Activated CD8-positive, alpha-beta memory T cell treated with anti-CD3 and anti-CD28 coated beads for 1 hour (primary cell): ENCODE results near the gene ARHGAP26.

Source experiments
- DNase-seq, 2 donors: peaks; one replicate each; pipeline ENCODE4 v3.0.0-alpha.2; 2020; ENCODE audit warnings: low read depth in 1 of 2; ENCODE audit errors: extremely low read depth in 1 of 2

The ARHGAP26 gene

GRCh38 chr5:142769793-142770649 is at the start of gene ARHGAP26:
TSS of gene ARHGAP26 (plus strand) at chr5:142770377. CDS start at chr5:142770762, 385 bp downstream.
- DNase-seq: peak; percentile 84 to 87

GRCh38 chr5:142720641-142721271 is 49.4 kb upstream of the ARHGAP26 start:
- DNase-seq: no peak

- no peak for DNase-seq
Measured at GRCh38 chr5:142722146-142722545, 48.0 kb upstream of the ARHGAP26 start.

- DNase-seq: no peak
Measured at GRCh38 chr5:142722896-142723295, 47.3 kb upstream of the ARHGAP26 start.

GRCh38 chr5:142724821-142725220 is 45.4 kb upstream of the ARHGAP26 start:
- no peak for DNase-seq

GRCh38 chr5:142725231-142726187 is 44.7 kb upstream of the ARHGAP26 start:
- DNase-seq: no peak

- DNase-seq: no peak
Measured at GRCh38 chr5:142726188-142726731, 43.9 kb upstream of the ARHGAP26 start.

GRCh38 chr5:142727735-142728047 is 42.5 kb upstream of the ARHGAP26 start:
- DNase-seq: no peak

- no peak for DNase-seq
Measured at GRCh38 chr5:142735323-142736246, 34.6 kb upstream of the ARHGAP26 start.

GRCh38 chr5:142736247-142736632 is 33.9 kb upstream of the ARHGAP26 start:
- no peak for DNase-seq

- DNase-seq: no peak
Measured at GRCh38 chr5:142737179-142737578, 33.0 kb upstream of the ARHGAP26 start.

GRCh38 chr5:142740474-142741242 is 29.5 kb upstream of the ARHGAP26 start:
- DNase-seq: no peak

- DNase-seq: no peak
Measured at GRCh38 chr5:142743592-142744441, 26.4 kb upstream of the ARHGAP26 start.

GRCh38 chr5:142745268-142745667 is 24.9 kb upstream of the ARHGAP26 start:
- DNase-seq: no peak

GRCh38 chr5:142746532-142747433 is 23.4 kb upstream of the ARHGAP26 start:
- no peak for DNase-seq

GRCh38 chr5:142748132-142748531 is 22.0 kb upstream of the ARHGAP26 start:
- no peak for DNase-seq

- peak in 1 of 2 donors; percentile 25 for DNase-seq
Measured at GRCh38 chr5:142748568-142749249, 21.5 kb upstream of the ARHGAP26 start.
